Cerebellar cortex (tissue), 1 donor: Measurements from ENCODE around the gene KIF5C.
A peak's percentile ranks its signal among the peaks of the same experiment; 100 is the strongest.

Experiments
- DNase-seq: peaks from one replicate; pipeline ENCODE4 v3.0.0-alpha.2; 2015; ENCODE audit warnings: low spot score

Gene KIF5C

GRCh38 chr2:148989882-148990493 lies 115.0 kb downstream of the KIF5C start:
- peak; percentile 96 for DNase-seq

- no peak for DNase-seq
Observed at GRCh38 chr2:148990968-148991367, 115.9 kb downstream of the KIF5C start.

- no peak for DNase-seq
Observed at GRCh38 chr2:148992448-148992847, 117.4 kb downstream of the KIF5C start.

- no peak for DNase-seq
Observed at GRCh38 chr2:148993351-148993750, 118.3 kb downstream of the KIF5C start.

- DNase-seq = no peak
Observed at GRCh38 chr2:148994341-148994740, 119.3 kb downstream of the KIF5C start.

- no peak for DNase-seq
Observed at GRCh38 chr2:148996805-148997204, 121.8 kb downstream of the KIF5C start.

- peak; percentile 95 for DNase-seq
Observed at GRCh38 chr2:148998165-148998830, 123.3 kb downstream of the KIF5C start.

GRCh38 chr2:148998831-148999200 lies 123.8 kb downstream of the KIF5C start:
- DNase-seq = no peak

GRCh38 chr2:148999451-148999921 lies 124.5 kb downstream of the KIF5C start:
- DNase-seq = no peak

GRCh38 chr2:149000158-149000938 lies 125.3 kb downstream of the KIF5C start:
- DNase-seq = no peak

- DNase-seq = peak; percentile 90
Observed at GRCh38 chr2:149001496-149001895, 126.5 kb downstream of the KIF5C start.

- DNase-seq = no peak
Observed at GRCh38 chr2:149002378-149002890, 127.4 kb downstream of the KIF5C start.

GRCh38 chr2:149002891-149003740 lies 128.1 kb downstream of the KIF5C start:
- DNase-seq = peak; percentile 62

- no peak for DNase-seq
Observed at GRCh38 chr2:149004836-149005235, 129.8 kb downstream of the KIF5C start.

GRCh38 chr2:149005471-149006077 lies 130.5 kb downstream of the KIF5C start:
- no peak for DNase-seq

- no peak for DNase-seq
Observed at GRCh38 chr2:149006883-149007543, 132.0 kb downstream of the KIF5C start.

GRCh38 chr2:149008381-149008780 lies 133.4 kb downstream of the KIF5C start:
- DNase-seq = peak; percentile 36

GRCh38 chr2:149009576-149010461 lies 134.8 kb downstream of the KIF5C start:
- DNase-seq = peak; percentile 56

- no peak for DNase-seq
Observed at GRCh38 chr2:149012545-149012944, 137.5 kb downstream of the KIF5C start.

GRCh38 chr2:149015501-149015900 lies 140.5 kb downstream of the KIF5C start:
- no peak for DNase-seq
